ENCODE results near the gene RARG.

Gene RARG

DNA sequence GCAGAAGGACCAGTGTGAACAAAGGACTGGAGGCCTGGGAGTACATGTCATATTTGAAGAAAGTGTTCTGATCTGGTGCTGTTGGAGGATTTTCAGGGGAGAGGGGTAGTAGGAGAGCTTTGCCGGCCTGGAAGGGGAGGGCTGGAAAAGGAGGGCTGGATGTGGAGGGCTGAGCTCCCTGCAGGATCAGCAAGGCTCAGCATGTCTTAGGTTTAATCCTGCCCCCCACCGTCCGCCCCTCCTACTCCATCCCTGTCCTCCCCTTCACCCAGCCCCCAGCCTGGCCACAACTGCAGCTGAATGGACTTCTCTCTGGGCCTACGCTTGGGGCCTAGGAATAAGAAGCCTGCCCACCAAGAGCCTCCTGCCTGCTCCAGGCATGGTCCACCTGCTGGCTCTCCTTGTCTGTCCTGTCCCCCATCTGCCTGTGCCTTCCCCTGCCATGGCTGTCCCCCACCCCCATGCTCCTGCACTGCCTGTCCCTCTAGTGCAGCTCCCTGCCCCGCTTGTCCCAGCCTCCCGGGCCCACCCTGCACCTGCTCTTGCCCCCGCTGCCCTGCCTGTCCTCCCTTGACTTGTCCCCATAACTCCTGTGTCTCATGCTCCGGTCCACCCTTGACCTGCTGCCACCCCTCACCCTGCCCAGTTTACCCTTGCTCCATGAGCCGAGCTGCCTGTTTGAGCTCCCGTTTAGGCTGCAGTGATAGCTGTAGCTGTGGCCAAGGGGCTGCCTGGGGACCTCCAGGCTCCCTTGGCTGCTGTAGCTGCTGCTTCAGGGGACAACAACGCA, 9.8 kb upstream of the RARG start:
- DNase-seq = no peak

GRCh38 chr12:53239643-53240258, 7.7 kb upstream of the RARG start:
- no peak for DNase-seq

DNA sequence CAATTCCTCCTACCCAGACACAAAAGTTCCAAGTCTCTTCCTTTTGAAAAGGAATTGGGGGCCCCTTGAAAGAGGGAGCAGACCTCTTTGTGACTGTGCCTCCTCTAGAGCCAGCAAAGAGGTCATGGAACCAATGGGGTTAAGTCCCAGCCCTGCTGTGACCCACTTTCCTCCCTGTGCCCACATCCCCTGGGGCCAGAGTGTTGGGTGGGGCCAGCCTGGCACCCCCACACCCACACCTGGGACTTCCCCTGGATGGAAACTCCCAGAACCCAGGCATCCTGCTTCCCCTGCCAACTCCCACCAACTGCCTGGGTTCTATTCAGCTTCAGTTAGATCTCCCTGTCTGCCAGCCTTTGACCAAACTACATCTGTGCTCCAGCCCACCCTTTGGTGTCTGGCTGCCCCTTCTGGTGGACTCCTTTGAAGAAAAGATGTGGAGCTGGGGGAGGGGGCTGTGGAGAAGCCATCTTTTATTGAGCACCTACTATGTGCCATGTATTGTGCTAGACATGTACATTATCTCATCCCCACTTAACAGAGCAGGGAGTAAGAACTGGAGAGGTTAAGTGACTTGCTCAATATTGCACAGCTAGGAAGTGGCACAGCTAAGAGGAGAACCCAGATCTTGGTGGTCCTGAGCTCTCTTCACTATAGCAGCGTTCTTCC, 4.6 kb upstream of the RARG start:
- no peak for DNase-seq

GRCh38 chr12:53235742-53236442, 3.9 kb upstream of the RARG start:
- no peak for DNase-seq

GRCh38 chr12:53235164-53235563, 3.2 kb upstream of the RARG start:
- DNase-seq = no peak

DNA sequence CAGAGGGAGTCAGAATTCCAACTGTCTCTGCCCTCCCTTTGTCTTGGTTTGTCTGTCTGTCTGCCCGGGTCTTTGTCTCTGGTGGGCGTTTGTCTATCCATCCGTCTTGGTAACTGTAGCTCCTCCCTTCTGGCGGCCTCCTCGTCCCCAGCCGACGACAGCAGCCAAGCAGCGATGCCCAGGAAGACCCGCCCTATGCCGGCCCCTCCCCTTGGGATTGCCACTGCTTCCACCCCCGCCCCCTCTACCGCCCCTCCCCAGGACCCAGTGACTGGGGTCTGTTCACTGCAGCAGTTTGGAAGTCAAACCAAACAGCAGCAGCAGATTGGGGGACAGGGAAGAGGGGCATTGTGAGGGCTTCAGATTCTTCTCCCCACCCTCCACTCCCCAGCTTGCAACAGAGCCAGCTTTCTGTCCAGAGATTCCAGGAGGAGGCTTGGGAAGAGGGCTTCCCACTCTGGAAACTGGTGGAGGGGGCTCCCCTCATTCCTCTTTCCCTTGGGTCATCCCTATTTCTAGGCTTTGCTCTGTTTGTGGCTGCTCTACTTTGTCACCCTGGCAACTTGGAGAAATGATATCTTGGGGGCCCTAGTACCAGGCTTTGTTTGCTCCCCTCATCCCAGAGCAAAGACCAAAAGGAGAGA, 2.4 kb upstream of the RARG start:
- DNase-seq = no peak

DNA sequence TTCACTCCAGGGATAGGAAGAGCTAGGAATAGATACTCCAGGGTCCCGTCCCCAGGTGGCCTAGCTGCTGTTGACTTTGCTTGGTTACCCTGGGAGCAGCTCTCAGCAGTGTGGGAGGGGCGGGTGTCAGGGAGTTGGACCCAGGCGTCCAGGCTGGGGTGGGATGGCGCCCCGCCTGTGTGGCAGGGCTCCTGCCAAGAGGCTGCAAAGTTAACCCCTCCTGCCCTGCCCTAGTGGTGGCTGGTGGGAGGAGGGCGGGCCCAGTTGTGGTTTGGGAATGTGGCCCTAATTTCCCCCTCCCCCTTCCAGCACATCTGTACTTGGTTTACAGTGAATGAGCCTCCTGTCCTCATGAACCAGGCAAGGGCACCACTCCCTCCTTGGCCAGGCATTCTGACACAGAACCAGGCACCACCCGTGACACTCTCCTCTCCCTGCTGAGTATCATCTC, 1.7 kb upstream of the RARG start:
- DNase-seq = no peak

- peak; percentile 47 for DNase-seq
Observed at GRCh38 chr12:53232646-53233461, 845 bp upstream of the RARG start.

GRCh38 chr12:53231671-53231920, 413 bp downstream of the RARG start:
- no peak for DNase-seq

- no peak for DNase-seq
Observed at GRCh38 chr12:53230108-53230845, 1.7 kb downstream of the RARG start.

- no peak for DNase-seq
Observed at GRCh38 chr12:53229454-53229853, 2.6 kb downstream of the RARG start.

DNA sequence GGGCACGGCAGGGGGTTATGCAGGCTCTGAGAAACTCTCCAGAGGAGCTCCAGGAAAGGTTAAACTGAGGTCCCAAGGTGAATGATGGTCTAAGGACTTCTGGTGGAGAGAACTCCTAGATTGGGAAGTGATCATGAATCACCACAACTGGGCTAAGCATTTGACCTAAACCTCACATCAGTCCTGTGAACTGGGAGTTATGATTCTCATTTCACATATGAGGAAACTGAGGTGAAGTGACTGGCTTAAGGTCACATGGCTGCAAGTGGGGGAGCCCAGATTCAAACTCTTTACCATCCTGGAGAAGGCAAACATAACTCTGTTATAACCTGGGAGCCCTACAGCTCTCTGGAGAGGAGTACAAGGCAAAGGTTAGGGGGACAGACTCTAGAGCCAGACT, 4.2 kb downstream of the RARG start:
- DNase-seq = no peak

GRCh38 chr12:53227341-53227740, 4.7 kb downstream of the RARG start:
- no peak for DNase-seq

GRCh38 chr12:53226815-53227214, 5.2 kb downstream of the RARG start:
- DNase-seq = no peak

DNA sequence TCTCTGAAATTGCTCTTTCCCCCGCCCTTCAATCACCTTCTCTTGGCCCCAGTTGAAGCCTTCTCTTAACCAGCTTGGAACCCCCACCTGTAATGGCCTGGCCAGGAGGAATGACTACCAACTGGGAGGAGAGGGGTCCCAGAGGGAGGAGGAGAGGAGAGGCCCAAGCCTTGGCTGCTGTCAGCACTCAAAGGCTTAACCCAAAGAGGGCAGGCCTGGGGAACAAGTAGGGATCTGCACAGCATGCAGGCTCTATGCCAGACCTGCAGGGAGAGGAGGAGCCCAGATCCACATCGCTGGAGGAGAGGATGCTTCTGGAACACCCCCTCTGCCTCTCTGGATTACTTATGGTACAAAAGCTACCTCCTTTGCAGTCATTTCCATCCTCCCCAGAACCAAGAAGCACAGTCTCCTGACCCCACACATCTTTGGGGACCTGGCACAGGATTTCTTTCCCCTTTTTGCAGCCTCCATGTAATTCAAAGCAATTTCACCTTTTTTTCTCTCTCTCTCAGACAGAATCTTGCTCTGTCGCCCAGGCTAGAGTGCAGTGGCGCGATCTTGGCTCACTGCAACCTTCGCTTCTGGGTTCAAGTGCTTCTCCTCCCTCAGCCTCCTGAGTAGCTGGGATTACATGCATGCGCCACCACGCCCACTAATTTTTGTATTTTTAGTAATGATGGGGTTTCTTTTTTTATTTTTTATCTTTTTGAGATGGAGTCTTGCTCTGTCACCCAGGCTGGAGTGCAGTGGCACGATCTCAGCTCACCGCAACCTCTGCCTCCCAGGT, 6.2 kb downstream of the RARG start:
- no peak for DNase-seq

GRCh38 chr12:53224897-53225634, 6.9 kb downstream of the RARG start:
- no peak for DNase-seq

DNA sequence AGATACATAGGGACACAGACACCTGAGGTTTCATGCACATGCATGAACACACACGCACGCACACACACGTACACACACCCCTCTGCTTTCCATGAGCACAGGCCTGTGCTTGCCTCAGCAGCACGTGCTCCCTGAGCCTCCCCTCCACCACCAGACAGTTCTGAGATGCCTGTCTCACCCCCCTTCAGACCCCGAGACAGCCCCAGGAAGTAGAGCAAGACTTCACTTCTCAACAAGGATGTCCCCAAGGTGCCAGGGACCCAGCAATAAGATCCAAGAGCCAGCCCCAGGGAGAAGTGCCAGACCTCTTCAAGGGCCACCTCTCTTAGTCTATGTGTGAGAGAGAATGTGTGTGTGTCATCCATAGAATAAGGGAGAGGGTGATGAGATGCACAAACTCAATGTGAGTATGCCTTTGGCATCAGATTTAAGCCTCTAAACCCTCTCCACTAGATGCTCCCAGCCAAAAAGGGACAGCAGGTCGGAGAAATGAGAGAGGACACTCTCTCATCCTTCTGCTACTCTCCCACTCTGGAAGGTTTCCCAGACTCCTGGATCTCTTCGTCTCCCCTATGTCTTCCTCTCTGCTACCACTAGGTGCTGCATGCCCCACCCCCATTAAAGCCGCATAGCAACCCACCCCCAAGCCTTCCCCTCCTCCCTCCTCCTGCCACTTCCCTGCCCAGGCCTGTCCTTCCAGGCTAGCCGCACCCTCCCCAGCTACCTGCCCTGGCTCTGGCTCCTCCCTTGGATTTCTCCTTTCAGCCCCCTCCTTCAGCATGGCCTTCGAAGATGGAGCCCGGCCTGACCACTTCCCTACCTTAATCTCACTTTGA, 7.7 kb downstream of the RARG start:
- no peak for DNase-seq

DNA sequence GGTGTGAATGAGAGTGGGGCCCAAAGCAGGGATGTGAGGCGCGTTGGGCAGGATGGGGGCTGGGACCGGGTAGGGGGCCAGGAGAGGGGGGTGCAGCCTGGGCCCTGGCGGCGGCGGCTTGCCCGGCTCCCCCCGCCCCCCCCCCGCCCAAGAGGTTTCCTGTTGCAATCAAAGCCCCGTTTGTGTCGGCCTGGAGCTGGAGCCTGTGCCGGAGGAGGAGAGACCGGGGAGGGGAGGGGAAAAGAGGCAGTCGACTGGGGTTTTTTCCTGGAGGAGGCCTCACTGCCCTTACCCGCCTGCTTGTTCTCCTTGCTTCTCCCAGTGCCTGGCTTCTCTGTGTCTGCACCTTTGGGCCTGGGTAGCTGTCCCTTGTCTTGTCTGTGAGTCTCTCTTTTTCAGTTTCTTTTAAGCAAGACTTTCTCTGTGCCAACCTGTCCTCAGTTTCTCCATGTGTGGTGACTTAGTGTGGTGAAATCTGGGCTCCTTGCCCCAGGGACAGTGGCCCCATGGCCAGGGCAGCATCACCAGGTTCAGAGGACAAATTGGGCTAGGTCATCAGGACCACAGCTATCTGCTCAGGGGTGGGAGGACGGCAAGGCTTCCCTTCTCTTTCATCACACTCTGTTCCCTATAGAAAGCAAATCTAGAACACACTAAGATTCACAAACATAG, 8.5 kb downstream of the RARG start:
- peak; percentile 25 for DNase-seq

Data from EL (cell line).